ENCODE results near the gene PRKCA. TPM values are rescaled to one million over a fixed set of nuclear protein-coding genes. Genes with fewer than 3 reads are reported as not detected.

The PRKCA gene
- total RNA-seq, 4 donors from 2014 or later: 9.6 to 15.5 (median 11.1) TPM

DNA sequence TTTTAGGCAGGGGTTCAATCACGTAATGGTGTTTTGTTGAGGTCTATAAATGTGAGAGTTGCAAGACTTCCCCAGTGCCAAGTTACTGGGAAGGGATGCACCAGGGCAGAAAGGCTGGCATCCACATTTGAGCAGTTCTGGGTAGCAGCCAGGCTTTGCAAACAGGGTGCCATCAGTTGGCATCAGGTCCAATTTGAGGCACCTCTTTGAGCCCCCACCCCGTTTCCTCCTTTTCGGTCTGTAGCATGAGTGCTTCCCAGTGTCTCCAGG lies 389.9 kb downstream of the PRKCA start:
- H3K4me3 ChIP-seq (ENCODE audit: low read depth, poor library complexity, severe bottlenecking): no peak overlapping the region
- TF ChIP-seq, protein P1, sequence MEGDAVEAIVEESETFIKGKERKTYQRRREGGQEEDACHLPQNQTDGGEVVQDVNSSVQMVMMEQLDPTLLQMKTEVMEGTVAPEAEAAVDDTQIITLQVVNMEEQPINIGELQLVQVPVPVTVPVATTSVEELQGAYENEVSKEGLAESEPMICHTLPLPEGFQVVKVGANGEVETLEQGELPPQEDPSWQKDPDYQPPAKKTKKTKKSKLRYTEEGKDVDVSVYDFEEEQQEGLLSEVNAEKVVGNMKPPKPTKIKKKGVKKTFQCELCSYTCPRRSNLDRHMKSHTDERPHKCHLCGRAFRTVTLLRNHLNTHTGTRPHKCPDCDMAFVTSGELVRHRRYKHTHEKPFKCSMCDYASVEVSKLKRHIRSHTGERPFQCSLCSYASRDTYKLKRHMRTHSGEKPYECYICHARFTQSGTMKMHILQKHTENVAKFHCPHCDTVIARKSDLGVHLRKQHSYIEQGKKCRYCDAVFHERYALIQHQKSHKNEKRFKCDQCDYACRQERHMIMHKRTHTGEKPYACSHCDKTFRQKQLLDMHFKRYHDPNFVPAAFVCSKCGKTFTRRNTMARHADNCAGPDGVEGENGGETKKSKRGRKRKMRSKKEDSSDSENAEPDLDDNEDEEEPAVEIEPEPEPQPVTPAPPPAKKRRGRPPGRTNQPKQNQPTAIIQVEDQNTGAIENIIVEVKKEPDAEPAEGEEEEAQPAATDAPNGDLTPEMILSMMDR (IDR thresholded peaks at IDR 0.05): no peak
- TF ChIP-seq POLR2A (IDR thresholded peaks at IDR 0.05): no peak
- 84 to 91% methylated on average over 3 of the region's 3 CpGs for WGBS, 2 donors
- DNase-seq (ENCODE audit: low spot score in 2 of 2): no peak
- intact Hi-C loops (cut with DNase I; ENCODE audit: low total_unique reads): no loop called here

DNA sequence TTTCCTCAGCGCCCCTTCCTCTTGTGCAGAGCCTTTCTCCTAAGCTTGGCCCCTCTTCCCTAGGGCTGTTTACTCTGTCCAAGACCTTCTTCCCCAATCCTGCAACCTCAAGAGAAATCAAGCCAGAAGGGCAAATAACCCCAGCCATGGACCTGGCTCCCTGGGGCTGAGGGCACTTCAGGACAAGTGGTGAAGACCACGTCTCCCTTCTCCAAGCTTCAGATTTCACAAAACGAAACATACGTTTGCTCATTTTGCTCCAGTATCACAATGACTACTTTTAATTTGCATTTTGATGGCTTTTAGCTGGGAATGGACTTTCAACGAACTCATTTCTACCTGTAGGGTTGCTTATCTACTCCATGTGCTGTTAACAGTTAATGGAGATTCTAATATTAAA lies 392.7 kb downstream of the PRKCA start:
- TF ChIP-seq, protein P1 (IDR thresholded peaks at IDR 0.05): no peak
- TF ChIP-seq POLR2A (IDR thresholded peaks at IDR 0.05): no peak
- H3K4me3 ChIP-seq (ENCODE audit: low read depth, poor library complexity, severe bottlenecking): no peak overlapping the region
- intact Hi-C loops (cut with DNase I; ENCODE audit: low total_unique reads): no loop called here

DNA sequence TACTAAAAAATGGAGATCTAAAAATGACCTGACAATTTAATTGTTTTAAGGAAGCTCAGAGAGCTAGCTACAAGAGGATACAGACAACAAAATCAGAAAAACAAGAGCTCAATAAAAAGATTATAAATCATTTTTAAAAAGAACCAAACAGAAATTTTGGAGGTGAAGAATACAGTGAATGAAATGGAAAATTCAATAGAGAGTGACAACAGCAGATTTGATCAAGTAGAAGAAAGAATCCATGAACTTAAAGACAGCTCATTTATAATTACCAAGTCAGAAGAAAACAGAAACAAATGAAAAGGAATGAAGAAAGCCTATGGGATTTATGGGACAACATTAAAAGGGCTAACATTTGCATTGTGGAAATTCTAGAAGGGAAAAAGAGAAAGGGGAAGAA lies 395.9 kb downstream of the PRKCA start:
- no peak overlapping the region for H3K4me3 ChIP-seq (ENCODE audit: low read depth, poor library complexity, severe bottlenecking)
- intact Hi-C loops (cut with DNase I; ENCODE audit: low total_unique reads): no loop called here
- no peak for DNase-seq (ENCODE audit: low spot score in 2 of 2)
- TF ChIP-seq POLR2A (IDR thresholded peaks at IDR 0.05): no peak
- TF ChIP-seq, protein P1 (IDR thresholded peaks at IDR 0.05): no peak

More for the DNA sequence above, 392.7 kb downstream of the PRKCA start:
- DNase-seq (ENCODE audit: low spot score in 2 of 2): no peak
- 96 to 97% methylated on average over 5 of the region's 5 CpGs for WGBS, 2 donors

DNA sequence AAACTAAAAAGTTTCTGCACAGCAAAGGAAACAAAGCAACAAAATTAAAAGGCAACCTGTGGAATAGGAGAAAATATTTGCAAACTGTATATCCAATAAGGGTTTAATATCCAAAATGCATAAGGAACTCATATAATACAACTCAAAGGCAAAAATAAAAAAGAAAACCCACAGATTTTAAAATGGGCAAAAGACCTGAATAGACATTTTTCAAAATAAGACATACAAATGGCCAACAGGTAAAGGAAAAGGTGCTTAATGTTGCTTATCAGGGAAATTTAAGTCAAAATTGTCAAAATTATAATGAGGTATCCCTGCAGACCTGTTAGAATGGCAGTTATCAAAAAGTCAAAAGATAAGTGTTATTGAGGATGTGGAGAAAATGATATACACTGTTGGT lies 399.0 kb downstream of the PRKCA start:
- no peak overlapping the region for H3K4me3 ChIP-seq (ENCODE audit: low read depth, poor library complexity, severe bottlenecking)
- no peak for DNase-seq (ENCODE audit: low spot score in 2 of 2)
- intact Hi-C loops (cut with DNase I; ENCODE audit: low total_unique reads): no loop called here
- TF ChIP-seq, protein P1 (IDR thresholded peaks at IDR 0.05): no peak
- TF ChIP-seq POLR2A (IDR thresholded peaks at IDR 0.05): no peak

DNA sequence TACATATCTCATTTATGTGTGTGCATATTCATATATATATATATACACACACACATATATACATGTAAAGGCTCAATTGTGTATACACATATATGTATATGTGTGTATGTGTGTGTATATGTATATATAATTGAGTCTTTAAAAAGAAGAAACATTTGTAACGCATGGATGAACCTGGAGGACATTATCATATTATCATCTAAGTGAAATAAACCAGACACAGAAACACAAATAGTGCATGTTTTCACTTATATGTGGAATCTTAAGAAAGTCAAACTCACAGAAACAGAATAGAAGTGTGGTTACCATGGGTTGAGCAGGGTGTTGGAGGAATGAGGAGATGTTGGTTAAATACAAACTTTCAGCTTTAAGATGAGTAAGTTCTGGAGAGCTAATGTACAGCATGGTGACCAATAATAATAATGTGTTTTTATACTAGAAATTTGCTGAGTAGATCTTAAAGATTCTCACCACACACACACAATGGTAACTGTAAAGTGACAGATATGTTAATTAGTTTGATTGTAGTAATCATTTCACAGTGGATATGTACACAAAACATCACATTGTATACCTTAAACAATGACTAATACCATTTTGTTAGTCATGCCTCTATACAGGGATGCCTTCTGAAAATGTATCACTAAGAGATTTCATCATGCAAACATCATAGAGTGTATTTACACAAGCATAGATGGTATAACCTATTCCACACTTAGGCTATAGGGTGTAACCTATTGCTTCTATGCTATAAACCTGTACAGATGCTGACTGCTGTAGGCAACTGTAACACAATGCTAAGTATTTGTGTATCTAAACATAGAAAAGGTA lies 399.9 kb downstream of the PRKCA start:
- no peak for DNase-seq (ENCODE audit: low spot score in 2 of 2)
- H3K4me3 ChIP-seq (ENCODE audit: low read depth, poor library complexity, severe bottlenecking): no peak overlapping the region
- intact Hi-C loops (cut with DNase I; ENCODE audit: low total_unique reads): no loop called here
- no peak for TF ChIP-seq POLR2A (IDR thresholded peaks at IDR 0.05)
- TF ChIP-seq, protein P1 (IDR thresholded peaks at IDR 0.05): no peak
- WGBS, 2 donors: 91 to 97% methylated on average over 1 of the region's 1 CpG
